Tibial artery (tissue), 4 donors: Measurements from ENCODE around the gene FUT7.

Experiments used
- DNase-seq, 2 donors: peaks; one replicate each; pipeline ENCODE4 v3.0.0-alpha.2; 2019
- H3K27ac ChIP-seq, 2 donors: fragments of 200-600 bp; sonication (generic) in 1 of 2; 1 replicate in 1 of 2; 2 replicates in 1 of 2; pipeline ENCODE4 v1.5.1; 2018 to 2019; ENCODE audit warnings: mild to moderate bottlenecking in 1 of 2
- H3K27me3 ChIP-seq, 2 donors: fragments of 200-600 bp; sonication (generic) in 1 of 2; one replicate each; pipeline versions ENCODE4 v1.5.1 to v1.6.0; 2016 to 2019
- H3K36me3 ChIP-seq, 3 donors: fragments of 200-600 bp; sonication (generic) in 2 of 3; one replicate each; pipeline ENCODE4 v1.5.1; 2016 to 2019; ENCODE audit warnings: mild to moderate bottlenecking in 2 of 3
- H3K4me1 ChIP-seq, 4 donors: fragments of 200-600 bp; sonication (generic) in 2 of 4; 1 replicate in 3 of 4; 2 replicates in 1 of 4; pipeline ENCODE4 v1.5.1; 2016 to 2019
- H3K4me3 ChIP-seq, 2 donors: fragments of 200-600 bp; sonication (generic) in 1 of 2; 1 replicate in 1 of 2; 2 replicates in 1 of 2; pipeline ENCODE4 v1.5.1; 2018 to 2019; ENCODE audit warnings: mild to moderate bottlenecking in 2 of 2
- H3K9me3 ChIP-seq, 3 donors: fragments of 200-600 bp; sonication (generic) in 1 of 3; one replicate each; pipeline ENCODE4 v1.5.1; 2016 to 2019
- CTCF ChIP-seq, 2 experiments: fragments of 200-600 bp in 1 of 2; fragments of 450-650 bp in 1 of 2; IDR thresholded peaks; one replicate each; pipeline ENCODE4 v1.5.1; 2017 to 2019; ENCODE audit warnings: antibody characterized with exemption in 2 of 2, mild to moderate bottlenecking in 1 of 2, moderate library complexity in 1 of 2
- intact Hi-C: fragments of 100-400 bp; cut with DNase I; formaldehyde crosslinking; loops from one replicate; pipeline ENCODE4 v1.15.0; 2023; ENCODE audit warnings: low total_unique reads

FUT7 gene

GRCh38 chr9:137077758-137078693 is 46.1 kb upstream of the FUT7 start:
- H3K27me3 ChIP-seq, result peaks cover 0 to 33% of the 10 kb centered on the region in 2 donors
- H3K9me3 ChIP-seq, result no peaks in the 10 kb centered on the region
- TF ChIP-seq CTCF (IDR thresholded peaks at IDR 0.05), result no peak
- peaks cover 4 to 30% (median 22%) of the 10 kb centered on the region in 4 donors for H3K4me1 ChIP-seq
- no peak for DNase-seq
- intact Hi-C loops, result loop anchor here (5.0 kb wide), 1 partner anchor 36 kb away; no protein-coding TSS in a partner anchor
- peak overlapping the region; percentile 54 to 65 for H3K4me3 ChIP-seq
- H3K27ac ChIP-seq, result peak overlapping the region; percentile 52 to 54
- peaks cover 0 to 41% (median 28%) of the 10 kb centered on the region in 3 donors for H3K36me3 ChIP-seq

- Histone ChIP-seq H3K36me3 (peaks cover 0 to 32% (median 28%) of the 10 kb centered on the region in 3 donors), H3K4me3 (peak within 1 kb of the TSS; percentile 54 to 65), H3K4me1 (peaks cover 4 to 30% (median 22%) of the 10 kb centered on the region in 4 donors), H3K27me3 (peaks cover 0 to 31% of the 10 kb centered on the region in 2 donors), H3K9me3 (no peaks in the 10 kb centered on the region), H3K27ac (peak within 1 kb of the TSS; percentile 52 to 63)
- no peak for TF ChIP-seq CTCF (IDR thresholded peaks at IDR 0.05)
- intact Hi-C loops, result loop anchor here (5.0 kb wide), 1 partner anchor 35 kb away; no protein-coding TSS in a partner anchor
- DNase-seq, result peak; percentile 87 to 88
Measured at GRCh38 chr9:137077010-137077747, 45.3 kb upstream of the FUT7 start, which contains the start of gene UAP1L1. Gene UAP1L1, plus strand, starts transcription at chr9:137077517. Its CDS starts 16 bp downstream, at chr9:137077533.

GRCh38 chr9:137076636-137077009 is 44.7 kb upstream of the FUT7 start:
- Histone ChIP-seq H3K27ac (peak overlapping the region; percentile 28 to 63), H3K27me3 (peaks cover 0 to 28% of the 10 kb centered on the region in 2 donors), H3K9me3 (no peaks in the 10 kb centered on the region), H3K36me3 (peaks cover 0 to 27% (median 23%) of the 10 kb centered on the region in 3 donors), H3K4me1 (peaks cover 4 to 31% (median 22%) of the 10 kb centered on the region in 4 donors), H3K4me3 (peak overlapping the region; percentile 54 to 65)
- intact Hi-C loops, result loop anchor here (5.0 kb wide), 1 partner anchor 34 kb away; no protein-coding TSS in a partner anchor
- TF ChIP-seq CTCF (IDR thresholded peaks at IDR 0.05), result no peak
- DNase-seq, result no peak

GRCh38 chr9:137075275-137075775 is 43.4 kb upstream of the FUT7 start:
- Histone ChIP-seq H3K27ac (no peak overlapping the region), H3K27me3 (peaks cover 0 to 23% of the 10 kb centered on the region in 2 donors), H3K4me1 (peaks cover 4 to 44% (median 31%) of the 10 kb centered on the region in 4 donors), H3K36me3 (peaks cover 0 to 19% (median 16%) of the 10 kb centered on the region in 3 donors), H3K9me3 (no peaks in the 10 kb centered on the region), H3K4me3 (no peak overlapping the region)
- DNase-seq, result no peak
- intact Hi-C loops, result loop anchor here (5.0 kb wide), 1 partner anchor 33 kb away; no protein-coding TSS in a partner anchor
- no peak for TF ChIP-seq CTCF (IDR thresholded peaks at IDR 0.05)

GRCh38 chr9:137074657-137075274 is 42.9 kb upstream of the FUT7 start:
- H3K27ac ChIP-seq, result no peak overlapping the region
- no peak overlapping the region for H3K4me3 ChIP-seq
- intact Hi-C loops, result loop anchor here (5.0 kb wide), 1 partner anchor 32 kb away; no protein-coding TSS in a partner anchor
- peaks cover 0 to 13% (median 11%) of the 10 kb centered on the region in 3 donors for H3K36me3 ChIP-seq
- no peak for TF ChIP-seq CTCF (IDR thresholded peaks at IDR 0.05)
- no peaks in the 10 kb centered on the region for H3K9me3 ChIP-seq
- H3K27me3 ChIP-seq, result peaks cover 0 to 26% of the 10 kb centered on the region in 2 donors
- peaks cover 4 to 50% (median 36%) of the 10 kb centered on the region in 4 donors for H3K4me1 ChIP-seq
- DNase-seq, result no peak
